Activated naive CD4-positive, alpha-beta T cell treated with anti-CD3 and anti-CD28 coated beads, Interleukin-2, amount 10 ng/mL, durations not matched to agents 7 days and 5 days (primary cell): Measurements from ENCODE around the gene FRAS1.
"Not testable (repeated sequence)": the region's sequence is repeated elsewhere in the genome, so short reads cannot be mapped to it uniquely, and the experiment has no call there.

Experiments used
- CTCF ChIA-PET: fragments of 350-600 bp; sonication (Branson Sonifier 250); formaldehyde crosslinking; loops from one replicate; lab custom pipeline; 2021; ENCODE audit warnings: antibody characterized with exemption; lab: Charles Lee
- DNase-seq: peaks from one replicate; pipeline ENCODE4 v3.0.0-alpha.2; 2020
- H3K27ac Mint-ChIP-seq: one replicate; pipeline ENCODE4 v1.8.0; 2021; ENCODE audit warnings: mild to moderate bottlenecking, moderate library complexity, mixed read lengths
- H3K27me3 Mint-ChIP-seq: one replicate; pipeline ENCODE4 v1.8.0; 2021; ENCODE audit warnings: mild to moderate bottlenecking, mixed read lengths
- H3K36me3 Mint-ChIP-seq: one replicate; pipeline ENCODE4 v1.8.0; 2021; ENCODE audit warnings: mixed read lengths
- H3K4me1 Mint-ChIP-seq: one replicate; pipeline ENCODE4 v1.8.0; 2021; ENCODE audit warnings: mixed read lengths
- H3K4me3 Mint-ChIP-seq: one replicate; pipeline ENCODE4 v1.8.0; 2021; ENCODE audit warnings: mild to moderate bottlenecking, moderate library complexity, mixed read lengths
- H3K9me3 Mint-ChIP-seq: one replicate; pipeline ENCODE4 v1.8.0; 2021; ENCODE audit warnings: mixed read lengths

The FRAS1 gene

DNA sequence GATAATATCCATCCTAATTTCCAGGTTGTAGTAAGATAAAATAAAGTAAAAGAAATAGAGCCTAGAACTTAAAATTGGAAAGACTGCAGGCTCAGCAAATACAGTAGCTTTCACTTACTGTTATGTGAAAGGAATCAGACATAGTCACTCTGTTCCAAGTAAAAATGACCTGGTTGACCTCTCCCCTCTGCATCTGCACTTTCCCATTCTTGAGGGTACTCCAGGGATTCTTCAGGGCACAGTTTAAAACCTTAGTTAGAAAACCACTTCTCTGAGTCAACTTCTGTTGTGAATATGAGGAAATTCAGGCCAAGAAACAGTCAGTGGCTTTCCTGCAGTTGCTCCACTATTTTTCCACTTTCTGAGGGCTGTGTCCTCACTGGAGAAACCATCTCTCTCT is 42.9 kb downstream of the FRAS1 start:
- H3K36me3 Mint-ChIP-seq = no peaks in the 10 kb centered on the region
- no peaks in the 10 kb centered on the region for H3K9me3 Mint-ChIP-seq
- peaks cover 8% of the 10 kb centered on the region for H3K27me3 Mint-ChIP-seq
- CTCF ChIA-PET = no interaction called here
- H3K27ac Mint-ChIP-seq = no peak overlapping the region
- no peak overlapping the region for H3K4me3 Mint-ChIP-seq
- DNase-seq = no peak
- H3K4me1 Mint-ChIP-seq = no peaks in the 10 kb centered on the region

GRCh38 chr4:78119698-78120097 is 62.6 kb downstream of the FRAS1 start:
- no peak overlapping the region for H3K4me3 Mint-ChIP-seq
- no peaks in the 10 kb centered on the region for H3K36me3 Mint-ChIP-seq
- no peak for DNase-seq
- H3K27ac Mint-ChIP-seq = no peak overlapping the region
- CTCF ChIA-PET = no interaction called here
- H3K4me1 Mint-ChIP-seq = no peaks in the 10 kb centered on the region
- no peaks in the 10 kb centered on the region for H3K9me3 Mint-ChIP-seq
- H3K27me3 Mint-ChIP-seq = no peaks in the 10 kb centered on the region

DNA sequence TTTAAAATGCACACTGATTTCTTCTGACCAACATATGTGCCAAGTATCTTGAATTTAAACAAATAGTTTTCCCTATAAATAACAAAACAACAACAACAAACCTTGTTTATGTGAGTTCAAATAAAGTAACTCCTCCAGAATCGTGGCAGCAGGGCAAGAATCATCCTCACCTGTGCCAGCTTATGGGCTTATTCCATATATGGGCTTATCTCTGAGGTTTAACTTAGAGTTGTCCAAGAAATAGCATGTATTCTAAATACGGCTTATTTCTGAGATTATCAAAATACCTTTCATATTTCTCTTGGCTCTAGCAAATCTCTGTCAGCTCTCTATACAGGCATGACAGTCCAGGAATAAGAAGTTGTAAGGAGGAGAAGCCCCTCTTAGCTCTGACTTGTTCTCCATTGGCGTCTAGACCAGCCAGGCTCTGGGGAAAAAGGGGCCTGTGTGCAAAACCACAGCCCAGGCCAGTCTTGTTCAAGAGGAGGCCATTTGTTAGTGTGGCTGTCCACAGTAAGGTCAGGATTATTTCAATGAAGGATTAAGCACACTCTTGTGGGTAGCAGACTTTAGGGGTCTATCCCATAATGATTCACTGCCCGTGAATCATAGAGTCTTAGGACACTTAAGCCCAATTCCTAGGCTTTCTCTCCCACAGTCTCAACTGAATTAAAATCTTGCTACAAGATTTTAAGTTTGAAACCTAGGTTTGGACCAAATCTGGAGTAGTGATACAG is 63.2 kb downstream of the FRAS1 start:
- no peaks in the 10 kb centered on the region for H3K27me3 Mint-ChIP-seq
- no peaks in the 10 kb centered on the region for H3K4me1 Mint-ChIP-seq
- CTCF ChIA-PET = no interaction called here
- no peaks in the 10 kb centered on the region for H3K9me3 Mint-ChIP-seq
- H3K27ac Mint-ChIP-seq = no peak overlapping the region
- no peak overlapping the region for H3K4me3 Mint-ChIP-seq
- no peaks in the 10 kb centered on the region for H3K36me3 Mint-ChIP-seq
- DNase-seq = no peak

DNA sequence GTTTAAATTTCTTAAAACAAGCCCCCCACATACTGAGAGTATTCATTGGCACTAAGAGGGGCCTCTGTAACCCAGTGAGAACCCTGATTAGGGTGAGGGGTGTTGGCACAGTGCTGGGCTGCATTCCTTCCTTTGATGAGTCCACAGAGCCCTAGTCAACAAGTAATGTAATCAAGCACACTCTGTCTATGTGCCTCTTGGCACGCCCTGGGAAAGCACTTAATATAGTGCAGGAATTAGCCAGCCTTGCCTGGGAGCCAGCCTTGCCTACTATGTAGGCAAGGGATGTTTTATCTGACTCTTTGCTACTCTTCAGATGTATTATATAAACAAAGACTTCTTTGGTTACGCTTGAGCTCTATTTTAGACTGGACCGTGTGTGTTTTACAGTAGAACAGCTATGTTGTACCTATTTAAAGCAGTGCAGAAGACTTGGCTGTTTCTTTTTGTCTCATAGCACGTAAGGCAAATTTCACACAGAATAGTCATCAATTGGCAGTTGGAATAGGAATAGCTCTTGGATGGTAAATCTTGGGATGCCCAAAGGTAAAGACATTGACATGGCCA is 64.3 kb downstream of the FRAS1 start:
- no peak for DNase-seq
- no peak overlapping the region for H3K27ac Mint-ChIP-seq
- H3K4me1 Mint-ChIP-seq = no peaks in the 10 kb centered on the region
- no peaks in the 10 kb centered on the region for H3K36me3 Mint-ChIP-seq
- no peak overlapping the region for H3K4me3 Mint-ChIP-seq
- CTCF ChIA-PET = no interaction called here
- no peaks in the 10 kb centered on the region for H3K27me3 Mint-ChIP-seq
- H3K9me3 Mint-ChIP-seq = no peaks in the 10 kb centered on the region

GRCh38 chr4:78125834-78126331 is 68.8 kb downstream of the FRAS1 start:
- CTCF ChIA-PET, H3K4me1 Mint-ChIP-seq, H3K36me3 Mint-ChIP-seq, H3K4me3 Mint-ChIP-seq, H3K27ac Mint-ChIP-seq, H3K9me3 Mint-ChIP-seq, DNase-seq, H3K27me3 Mint-ChIP-seq: not testable (repeated sequence)

DNA sequence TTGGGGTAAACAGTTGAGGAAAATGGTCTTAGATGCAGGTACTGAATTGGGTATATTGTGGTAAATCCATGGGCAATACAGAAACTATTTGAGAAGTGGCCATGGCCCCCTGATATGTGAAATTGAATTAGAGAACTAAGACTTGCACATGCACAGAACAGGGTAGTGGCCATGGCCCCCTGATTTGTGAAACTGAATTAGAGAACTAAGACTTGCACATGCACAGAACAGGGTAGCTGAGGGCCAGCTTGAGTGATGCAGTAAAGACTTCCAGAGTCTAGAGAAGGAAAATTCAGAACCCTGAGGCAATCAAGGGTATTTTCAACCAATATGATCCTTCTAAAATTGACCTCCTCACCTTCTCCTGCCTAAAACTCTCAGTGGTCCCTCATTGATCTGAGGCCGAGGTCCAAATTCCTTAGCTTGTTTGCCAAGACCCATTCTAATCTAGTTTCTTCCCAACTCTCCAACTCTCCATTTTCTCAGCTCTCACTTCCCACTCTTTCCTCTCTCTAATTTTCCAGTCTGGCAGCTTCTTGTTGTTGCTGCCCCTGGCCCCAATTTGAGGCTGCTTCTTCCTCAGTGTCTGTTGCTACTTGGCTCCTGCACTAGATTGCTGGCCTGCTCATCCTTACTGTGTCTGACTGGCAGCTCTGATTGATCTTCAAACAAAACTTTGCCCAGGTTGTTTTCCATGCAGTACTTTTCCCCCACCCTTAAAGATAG is 72.4 kb downstream of the FRAS1 start:
- H3K36me3 Mint-ChIP-seq = no peaks in the 10 kb centered on the region
- no peak overlapping the region for H3K27ac Mint-ChIP-seq
- CTCF ChIA-PET = no interaction called here
- no peaks in the 10 kb centered on the region for H3K27me3 Mint-ChIP-seq
- H3K4me1 Mint-ChIP-seq = no peaks in the 10 kb centered on the region
- H3K9me3 Mint-ChIP-seq = peaks cover 4% of the 10 kb centered on the region
- H3K4me3 Mint-ChIP-seq = no peak overlapping the region
- DNase-seq = no peak

GRCh38 chr4:78131403-78131802 is 74.3 kb downstream of the FRAS1 start:
- Mint-ChIP-seq H3K27me3 (no peaks in the 10 kb centered on the region), H3K9me3 (peaks cover 4% of the 10 kb centered on the region), H3K4me3 (no peak overlapping the region), H3K27ac (no peak overlapping the region), H3K36me3 (no peaks in the 10 kb centered on the region), H3K4me1 (no peaks in the 10 kb centered on the region)
- CTCF ChIA-PET = no interaction called here
- no peak for DNase-seq

- Mint-ChIP-seq H3K27me3 (no peaks in the 10 kb centered on the region), H3K36me3 (no peaks in the 10 kb centered on the region), H3K4me3 (no peak overlapping the region), H3K27ac (no peak overlapping the region), H3K4me1 (no peaks in the 10 kb centered on the region), H3K9me3 (no peaks in the 10 kb centered on the region)
- CTCF ChIA-PET = no interaction called here
- no peak for DNase-seq
Observed at GRCh38 chr4:78136109-78137081, 79.3 kb downstream of the FRAS1 start.

DNA sequence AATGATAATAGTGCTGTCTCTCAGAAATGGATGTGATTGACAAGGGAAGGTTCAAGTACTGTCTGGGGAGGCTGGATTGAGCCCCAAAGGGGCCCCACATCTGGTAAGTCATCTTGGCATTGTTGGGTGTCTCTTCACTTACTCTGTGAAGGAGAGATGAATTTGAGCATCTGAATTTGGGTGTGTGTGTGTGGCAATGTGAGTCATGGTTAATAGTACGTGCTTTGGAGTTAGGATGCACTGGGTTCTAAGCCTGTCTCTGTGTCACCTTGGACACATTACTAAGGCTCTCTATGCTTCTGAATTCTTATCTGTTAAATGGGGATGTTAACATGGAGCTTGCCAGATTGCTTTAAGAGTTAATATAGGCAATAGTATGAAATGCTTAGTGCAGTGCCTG is 80.4 kb downstream of the FRAS1 start:
- no peaks in the 10 kb centered on the region for H3K27me3 Mint-ChIP-seq
- H3K36me3 Mint-ChIP-seq = no peaks in the 10 kb centered on the region
- no peaks in the 10 kb centered on the region for H3K4me1 Mint-ChIP-seq
- H3K9me3 Mint-ChIP-seq = no peaks in the 10 kb centered on the region
- H3K27ac Mint-ChIP-seq = no peak overlapping the region
- no peak for DNase-seq
- no peak overlapping the region for H3K4me3 Mint-ChIP-seq
- CTCF ChIA-PET = no interaction called here

GRCh38 chr4:78138252-78138651 is 81.1 kb downstream of the FRAS1 start:
- Mint-ChIP-seq H3K27me3 (no peaks in the 10 kb centered on the region), H3K4me3 (no peak overlapping the region), H3K9me3 (no peaks in the 10 kb centered on the region), H3K36me3 (no peaks in the 10 kb centered on the region), H3K4me1 (no peaks in the 10 kb centered on the region), H3K27ac (no peak overlapping the region)
- CTCF ChIA-PET = no interaction called here
- DNase-seq = no peak

DNA sequence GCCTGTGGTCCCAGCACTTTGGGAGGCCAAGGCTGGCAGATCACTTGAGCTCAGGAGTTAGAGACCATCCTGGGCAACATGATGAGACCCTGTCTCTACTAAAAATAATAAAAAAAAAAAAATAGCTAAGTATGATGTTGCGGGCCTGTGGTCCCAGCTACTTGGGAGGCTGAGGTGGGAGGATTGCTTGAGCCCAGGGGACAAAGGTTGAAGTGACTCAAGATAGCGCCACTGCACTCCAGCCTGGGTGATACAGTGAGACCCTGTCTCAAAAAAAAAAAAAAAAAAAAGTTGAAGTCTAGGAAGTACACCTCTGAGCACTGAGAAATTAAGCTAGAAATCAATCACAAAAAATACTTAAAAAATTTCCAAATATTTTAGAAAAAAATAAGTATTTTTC is 86.5 kb downstream of the FRAS1 start:
- no peak for DNase-seq
- Mint-ChIP-seq H3K27me3 (no peaks in the 10 kb centered on the region), H3K4me3 (no peak overlapping the region), H3K27ac (no peak overlapping the region), H3K4me1 (no peaks in the 10 kb centered on the region), H3K9me3 (no peaks in the 10 kb centered on the region), H3K36me3 (no peaks in the 10 kb centered on the region)
- CTCF ChIA-PET = no interaction called here

DNA sequence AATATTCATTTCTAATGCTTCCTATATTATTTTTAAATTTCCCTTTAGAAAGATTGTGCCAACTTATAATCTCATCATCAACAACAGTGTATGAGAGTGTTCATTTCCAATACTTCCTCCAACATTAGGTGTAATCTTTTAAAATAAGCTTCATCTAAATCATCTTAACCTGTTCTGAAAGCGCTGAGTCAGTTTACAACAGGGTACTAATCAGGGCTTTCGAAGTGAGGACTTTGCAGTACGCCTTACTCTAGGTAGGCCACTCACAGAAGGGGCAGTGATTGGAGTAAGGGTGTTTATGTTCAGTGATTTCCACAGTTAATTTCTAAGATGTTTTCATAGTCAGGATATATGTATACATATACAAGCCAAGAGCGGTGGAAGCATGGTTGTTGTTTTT is 87.9 kb downstream of the FRAS1 start:
- DNase-seq = no peak
- H3K9me3 Mint-ChIP-seq = no peaks in the 10 kb centered on the region
- no peaks in the 10 kb centered on the region for H3K27me3 Mint-ChIP-seq
- CTCF ChIA-PET = no interaction called here
- no peaks in the 10 kb centered on the region for H3K36me3 Mint-ChIP-seq
- H3K27ac Mint-ChIP-seq = no peak overlapping the region
- H3K4me3 Mint-ChIP-seq = no peak overlapping the region
- H3K4me1 Mint-ChIP-seq = no peaks in the 10 kb centered on the region

DNA sequence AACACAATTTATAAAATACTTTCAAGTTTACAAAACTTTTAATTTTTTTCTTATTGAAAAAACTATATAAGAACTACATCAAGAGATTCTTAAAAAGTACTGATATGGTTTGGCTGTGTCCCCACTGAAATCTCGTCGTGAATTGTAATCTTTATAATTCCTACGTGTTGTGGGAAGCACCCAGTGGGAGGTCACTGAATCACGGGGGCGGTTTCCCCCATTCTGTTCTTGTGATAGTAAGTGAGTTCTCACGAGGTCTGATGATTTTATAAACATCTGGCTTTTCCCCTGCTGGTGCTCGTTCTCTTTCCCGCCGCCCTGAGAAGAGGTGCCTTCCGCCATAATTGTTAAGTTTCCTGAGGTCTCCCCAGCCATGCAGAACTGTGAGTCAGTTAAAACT is 88.5 kb downstream of the FRAS1 start:
- H3K27ac Mint-ChIP-seq = no peak overlapping the region

More for the DNA sequence above, 88.5 kb downstream of the FRAS1 start:
- H3K27me3 Mint-ChIP-seq = no peaks in the 10 kb centered on the region
- no peak overlapping the region for H3K4me3 Mint-ChIP-seq
- no peaks in the 10 kb centered on the region for H3K9me3 Mint-ChIP-seq
- no peaks in the 10 kb centered on the region for H3K4me1 Mint-ChIP-seq
- no peak for DNase-seq
- H3K36me3 Mint-ChIP-seq = no peaks in the 10 kb centered on the region
- CTCF ChIA-PET = no interaction called here
